GM18861 (cell line): ENCODE data around the gene BID.

Source experiments
- ATAC-seq: cut with Tn5 transposase; IDR thresholded peaks from one replicate; pipeline ENCODE4 v1.9.1; 2021; ENCODE audit not compliant: unreplicated experiment

The BID gene

DNA sequence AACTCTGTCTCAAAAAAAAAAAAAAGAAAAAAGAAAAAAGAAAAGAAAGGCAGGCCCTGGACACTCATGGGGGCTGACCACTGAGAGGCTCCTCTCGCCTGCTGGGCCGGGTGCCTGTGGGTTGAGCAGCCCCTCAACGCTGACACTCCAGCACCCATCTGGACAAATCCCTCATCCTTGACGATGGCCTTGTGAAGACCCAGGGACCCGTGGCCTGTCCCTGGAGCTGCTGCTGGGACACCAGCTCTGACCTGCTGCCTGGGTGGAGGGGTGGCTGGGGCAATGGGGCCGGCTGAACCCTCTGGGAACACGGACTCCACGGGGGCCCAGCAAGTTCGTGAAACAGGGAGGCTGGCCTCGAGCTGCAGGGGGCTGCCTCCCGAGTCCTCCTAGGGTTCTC lies 10.5 kb upstream of the BID start:
- ATAC-seq = no peak

DNA sequence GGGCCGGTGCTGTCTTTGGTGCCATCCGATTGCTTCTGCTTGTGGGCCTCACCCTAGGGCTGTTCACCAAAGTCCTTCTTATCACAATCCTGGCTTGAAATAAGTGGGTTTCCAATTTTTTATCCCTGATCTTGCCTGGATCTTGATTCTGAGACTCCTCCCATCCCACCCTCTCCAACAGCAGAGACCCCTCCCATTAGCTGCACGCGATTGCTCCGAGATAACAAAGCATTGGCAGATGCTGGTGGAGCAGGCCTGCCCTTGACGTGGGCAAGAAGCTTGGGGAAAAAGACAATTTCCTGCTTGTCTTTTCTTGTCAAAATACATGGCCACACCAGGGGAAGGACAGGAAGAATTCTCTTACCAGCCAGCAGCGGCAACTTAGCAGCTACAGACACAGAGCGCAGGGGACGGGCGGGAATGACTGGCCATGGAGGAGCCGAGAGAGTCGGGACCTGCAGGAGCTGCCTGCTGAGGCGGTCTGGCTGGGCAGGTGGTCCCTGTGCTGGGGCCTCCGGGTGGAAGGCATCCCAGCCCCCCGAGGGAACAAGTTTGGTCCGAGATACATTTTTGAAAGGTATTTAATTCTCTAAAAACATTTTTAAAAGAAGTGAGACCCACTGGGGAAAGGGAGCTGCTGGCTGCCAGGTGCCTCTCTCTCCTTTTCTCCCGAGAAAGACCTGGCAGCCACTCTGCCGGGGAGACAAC lies 9.7 kb upstream of the BID start:
- no peak for ATAC-seq

DNA sequence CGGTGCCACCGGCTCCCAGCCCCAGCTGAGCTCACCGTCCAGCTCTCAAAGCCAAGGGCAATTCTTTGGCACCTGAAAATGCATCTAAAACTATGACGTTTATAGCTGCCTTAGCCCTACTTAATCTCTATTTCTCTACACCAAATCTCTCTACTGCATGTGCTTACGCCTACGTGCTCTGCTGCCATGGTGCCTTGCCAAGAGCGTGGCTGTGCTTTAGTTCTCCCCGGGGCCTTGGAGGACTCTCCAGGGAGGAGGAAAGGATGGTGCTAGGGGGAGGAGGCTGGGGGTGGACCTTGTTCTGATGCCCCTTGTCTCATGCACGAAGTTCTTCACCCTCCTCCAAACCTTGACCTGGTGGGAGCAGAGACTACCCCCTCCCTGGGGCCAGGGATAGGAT lies 9.0 kb upstream of the BID start:
- no peak for ATAC-seq

GRCh38 chr22:17782621-17783020 lies 8.4 kb upstream of the BID start:
- ATAC-seq = no peak

DNA sequence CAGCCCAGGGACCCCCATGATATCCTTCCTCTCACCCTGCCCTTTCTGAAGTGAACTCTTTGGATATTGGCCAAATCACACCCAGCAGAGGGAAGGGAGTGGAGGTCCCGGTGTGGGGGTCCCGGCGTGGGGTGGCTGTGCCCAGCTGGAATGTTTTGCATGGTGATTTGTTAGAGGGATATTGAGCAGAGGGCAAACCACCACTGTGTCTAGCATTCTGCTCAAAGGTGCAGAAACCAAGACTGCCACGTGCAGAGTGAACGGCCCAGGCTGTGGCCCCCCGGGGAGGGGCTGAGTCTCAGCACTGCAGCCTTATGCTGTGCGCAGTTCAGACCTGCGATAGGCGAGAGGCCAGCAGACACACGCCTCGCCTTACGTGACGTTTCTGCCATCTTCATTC lies 7.9 kb upstream of the BID start:
- no peak for ATAC-seq

GRCh38 chr22:17781319-17782031 lies 7.2 kb upstream of the BID start:
- peak; percentile 40 for ATAC-seq

GRCh38 chr22:17780741-17781318 lies 6.6 kb upstream of the BID start:
- ATAC-seq = no peak

GRCh38 chr22:17780116-17780740 lies 6.0 kb upstream of the BID start:
- no peak for ATAC-seq

DNA sequence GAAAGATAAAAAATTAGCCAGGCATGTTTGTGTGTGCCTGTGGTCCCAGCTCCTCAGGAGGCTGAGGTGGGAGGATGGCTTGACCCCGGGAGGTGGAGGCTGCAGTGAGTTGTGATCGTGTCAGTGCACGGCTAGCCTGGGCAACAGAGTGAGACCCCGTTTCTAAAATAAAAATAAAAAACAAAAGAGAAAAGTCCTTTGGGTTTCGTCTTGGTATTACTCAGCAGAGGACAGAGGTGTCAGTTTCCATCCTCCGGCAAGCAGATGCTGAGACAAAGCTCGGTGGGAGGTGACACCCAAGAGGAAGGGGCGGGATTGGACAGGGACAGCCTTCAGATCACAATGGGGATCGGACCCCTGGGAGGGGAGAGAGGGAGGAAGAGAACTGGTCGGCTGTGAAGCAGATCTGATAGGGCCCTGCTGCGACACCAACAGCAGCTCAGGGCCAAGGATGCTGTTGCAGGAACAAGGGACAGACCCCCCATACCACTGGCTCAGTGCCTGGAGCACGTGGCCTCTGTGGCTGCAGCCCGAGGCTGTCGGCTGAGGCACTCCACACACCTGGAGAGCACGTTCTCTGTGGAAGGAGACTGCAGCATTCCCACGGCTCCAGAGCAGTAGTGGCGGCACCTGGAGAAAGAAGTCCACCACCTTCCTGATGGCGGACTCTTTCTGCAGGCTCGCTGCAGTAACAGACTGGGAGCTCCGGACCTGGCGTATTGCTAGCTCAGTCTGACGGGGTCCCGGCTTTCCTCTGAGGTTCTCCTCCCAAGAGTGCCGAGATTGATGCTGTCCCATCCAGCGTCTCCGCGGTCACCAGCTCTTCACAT lies 5.2 kb upstream of the BID start:
- no peak for ATAC-seq

DNA sequence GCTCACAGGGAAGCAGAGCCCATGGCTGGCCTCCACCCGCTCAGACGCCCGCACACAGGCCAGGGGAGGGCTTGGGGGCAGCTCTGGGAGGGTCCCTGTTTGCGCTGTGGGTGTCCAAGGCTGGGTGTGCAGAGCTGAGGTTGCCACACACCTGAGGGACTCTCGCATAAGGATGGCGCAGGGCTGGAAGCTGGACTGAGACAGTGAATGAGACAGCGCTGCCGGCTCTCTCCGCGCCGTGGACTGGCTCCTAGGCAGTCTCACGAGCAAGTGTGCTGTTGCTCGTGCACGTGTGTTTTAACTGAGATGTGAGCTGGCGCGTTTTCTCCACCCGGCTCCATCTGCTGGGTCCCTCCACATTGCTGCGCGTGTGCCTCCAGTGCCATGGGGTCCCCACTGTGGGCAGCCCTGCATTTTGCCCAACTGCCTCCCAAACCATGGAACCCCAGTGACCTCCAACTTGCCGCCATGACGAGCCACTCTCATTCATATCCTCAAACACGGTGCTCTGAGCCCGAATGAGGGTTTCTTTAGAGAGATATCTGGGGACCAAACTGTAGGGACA lies 4.2 kb upstream of the BID start:
- ATAC-seq = no peak

DNA sequence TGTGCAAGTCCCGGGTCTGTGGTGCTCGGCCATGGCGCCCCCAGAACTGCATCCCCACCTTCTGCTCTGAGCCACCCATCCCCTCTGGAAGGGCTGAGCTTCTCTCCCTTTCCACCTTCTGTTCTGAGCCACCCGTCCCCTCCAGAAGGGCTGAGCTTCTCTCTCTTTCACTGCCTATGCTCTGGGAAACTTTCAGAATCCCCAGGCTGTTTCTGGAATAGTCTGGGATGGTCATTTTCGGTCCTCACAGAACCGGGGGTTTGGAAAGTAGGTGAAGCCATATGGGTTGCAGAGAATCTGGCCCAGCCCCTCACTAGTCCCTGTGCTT lies 3.4 kb upstream of the BID start:
- no peak for ATAC-seq

DNA sequence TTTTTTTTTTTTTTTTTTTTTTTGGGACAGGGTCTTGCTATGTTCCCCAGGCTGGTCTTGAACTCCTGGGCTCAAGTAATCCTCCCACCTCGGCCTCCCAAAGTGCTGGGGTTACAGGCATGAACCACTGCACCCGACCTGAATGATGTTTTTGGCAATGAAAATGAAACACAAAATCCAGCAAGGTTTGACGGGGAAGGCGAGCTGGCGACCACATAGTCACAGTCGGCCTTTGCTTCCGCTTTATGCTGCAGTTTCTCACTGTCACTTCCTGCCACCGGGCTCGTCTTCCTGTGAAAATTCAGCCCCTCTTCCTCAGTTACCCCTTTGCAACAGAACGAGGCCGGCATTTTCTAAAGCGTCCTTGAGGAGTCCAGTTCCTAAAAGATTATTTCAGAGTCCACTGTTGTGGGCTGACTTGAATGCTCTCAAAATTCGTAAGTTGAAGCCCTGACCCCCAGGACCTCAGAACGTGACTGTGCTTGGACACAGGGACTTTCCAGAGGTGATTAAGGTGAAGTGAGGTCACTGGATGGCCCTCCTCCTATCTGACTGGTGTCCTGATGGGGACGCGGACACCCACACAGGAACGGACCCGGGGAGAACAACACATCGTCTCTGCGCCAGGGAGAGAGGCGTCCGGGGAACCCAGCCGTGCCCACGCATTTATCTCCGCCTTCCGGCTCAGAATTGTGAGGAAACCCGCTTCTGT lies 2.9 kb upstream of the BID start:
- ATAC-seq = no peak

DNA sequence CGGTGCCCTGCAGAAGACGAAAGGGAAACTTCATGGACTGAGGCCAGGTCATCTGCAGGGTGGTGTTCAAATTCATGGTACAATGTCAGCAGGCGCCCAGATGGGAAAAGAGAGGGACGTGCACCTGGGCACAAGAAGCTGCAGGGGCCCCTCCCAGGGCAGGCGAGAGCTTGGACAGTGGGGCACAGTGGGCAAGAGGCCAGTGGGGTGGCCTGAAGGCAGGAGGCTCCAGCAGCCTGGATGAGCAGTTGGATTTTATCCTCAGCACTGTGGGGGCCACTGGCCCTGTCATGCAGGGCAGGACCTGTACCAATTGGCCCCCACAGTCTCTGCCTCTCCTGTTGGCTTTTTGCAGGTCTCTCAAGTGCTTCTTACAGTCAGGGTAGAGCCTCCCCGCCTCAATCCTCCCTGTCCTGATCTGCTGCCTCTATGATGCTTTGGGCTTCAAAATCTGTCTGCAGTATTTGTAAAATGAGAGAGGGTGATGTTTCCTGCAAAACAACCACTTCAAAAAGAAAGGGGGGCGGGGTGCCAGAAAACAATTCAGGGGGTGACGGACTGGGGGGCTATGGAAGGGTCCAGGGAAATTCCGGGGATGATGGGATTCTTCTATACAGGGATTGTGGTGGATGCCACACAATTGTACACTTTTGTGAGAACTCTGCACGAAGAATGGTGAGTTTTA lies 1.7 kb upstream of the BID start:
- no peak for ATAC-seq

DNA sequence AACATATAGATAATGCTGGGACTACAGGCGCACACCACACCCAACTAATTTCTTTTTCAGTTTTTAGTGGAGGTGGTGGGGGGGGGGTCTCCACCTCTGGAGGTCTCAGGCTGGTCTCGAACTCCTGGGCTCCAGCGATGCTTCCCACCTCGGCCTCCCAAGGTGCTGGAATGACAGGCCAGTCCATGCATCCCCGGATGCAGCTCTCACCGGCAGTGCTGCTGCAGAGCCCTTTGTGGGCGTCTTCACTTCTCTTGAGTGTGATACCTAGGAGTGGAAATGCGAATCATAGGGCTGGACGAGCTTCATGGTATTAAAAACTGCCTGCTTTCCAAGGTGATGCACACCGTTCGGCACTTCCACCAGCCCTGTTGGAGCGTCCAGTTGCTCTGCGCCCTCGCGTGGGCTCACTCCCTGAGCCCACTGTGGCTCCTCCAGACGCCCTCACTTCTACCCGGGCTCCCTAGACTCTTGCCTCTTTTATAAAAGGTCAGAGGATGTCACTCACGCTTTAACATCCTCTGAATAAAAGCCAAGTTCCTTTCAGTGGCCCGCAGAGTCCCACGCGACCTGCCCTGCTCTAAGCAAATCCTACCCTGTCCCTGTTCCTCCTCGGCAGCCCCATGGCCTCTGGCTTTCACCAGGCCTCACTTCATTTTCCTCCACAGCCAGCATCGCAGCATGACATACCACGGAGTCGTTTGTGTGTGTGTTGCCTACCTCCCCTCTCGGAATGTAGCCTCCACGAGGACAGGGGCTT lies 837 bp upstream of the BID start:
- no peak for ATAC-seq

- ATAC-seq = no peak
These were observed 563 bp downstream of the BID start for GRCh38 chr22:17773606-17774205.

GRCh38 chr22:17772958-17773605 lies 1.2 kb downstream of the BID start:
- ATAC-seq = no peak

GRCh38 chr22:17772249-17772957 lies 1.9 kb downstream of the BID start:
- ATAC-seq = no peak
